WI38 (cell line): ENCODE data around the gene PLOD1.

Source experiments
- H3K4me3 ChIP-seq: 2 replicates; pipeline ENCODE4 v1.5.1; 2011; ENCODE audit warnings: low read depth, mild to moderate bottlenecking, control low read depth, low read length
- TF ChIP-seq, protein P1 (sequence below): IDR thresholded peaks from 2 replicates; pipeline ENCODE4 v1.5.1; 2012; ENCODE audit warnings: low read depth, mild to moderate bottlenecking, control low read depth, low read length

PLOD1 gene

DNA sequence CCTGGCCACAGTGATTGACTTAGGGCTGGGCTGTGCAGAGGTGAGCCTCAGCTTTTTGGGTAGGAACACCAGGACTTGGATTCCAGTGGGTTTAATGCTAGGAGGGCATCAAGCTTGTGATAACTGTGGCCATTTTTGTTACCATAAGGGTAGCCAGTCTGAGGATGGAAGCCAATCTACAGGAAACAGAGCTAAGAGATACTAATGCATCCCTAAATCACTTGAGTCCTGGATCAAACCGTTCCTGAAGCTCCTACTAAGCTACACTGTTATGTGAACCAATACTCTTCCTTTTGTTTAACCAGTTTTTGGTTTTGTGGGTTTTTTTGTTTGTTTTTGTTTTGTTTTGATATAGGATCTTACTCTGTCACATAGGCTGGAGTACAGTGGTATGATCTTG lies 20.5 kb upstream of the PLOD1 start:
- TF ChIP-seq, protein P1, sequence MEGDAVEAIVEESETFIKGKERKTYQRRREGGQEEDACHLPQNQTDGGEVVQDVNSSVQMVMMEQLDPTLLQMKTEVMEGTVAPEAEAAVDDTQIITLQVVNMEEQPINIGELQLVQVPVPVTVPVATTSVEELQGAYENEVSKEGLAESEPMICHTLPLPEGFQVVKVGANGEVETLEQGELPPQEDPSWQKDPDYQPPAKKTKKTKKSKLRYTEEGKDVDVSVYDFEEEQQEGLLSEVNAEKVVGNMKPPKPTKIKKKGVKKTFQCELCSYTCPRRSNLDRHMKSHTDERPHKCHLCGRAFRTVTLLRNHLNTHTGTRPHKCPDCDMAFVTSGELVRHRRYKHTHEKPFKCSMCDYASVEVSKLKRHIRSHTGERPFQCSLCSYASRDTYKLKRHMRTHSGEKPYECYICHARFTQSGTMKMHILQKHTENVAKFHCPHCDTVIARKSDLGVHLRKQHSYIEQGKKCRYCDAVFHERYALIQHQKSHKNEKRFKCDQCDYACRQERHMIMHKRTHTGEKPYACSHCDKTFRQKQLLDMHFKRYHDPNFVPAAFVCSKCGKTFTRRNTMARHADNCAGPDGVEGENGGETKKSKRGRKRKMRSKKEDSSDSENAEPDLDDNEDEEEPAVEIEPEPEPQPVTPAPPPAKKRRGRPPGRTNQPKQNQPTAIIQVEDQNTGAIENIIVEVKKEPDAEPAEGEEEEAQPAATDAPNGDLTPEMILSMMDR: no peak
- no peak overlapping the region for H3K4me3 ChIP-seq

DNA sequence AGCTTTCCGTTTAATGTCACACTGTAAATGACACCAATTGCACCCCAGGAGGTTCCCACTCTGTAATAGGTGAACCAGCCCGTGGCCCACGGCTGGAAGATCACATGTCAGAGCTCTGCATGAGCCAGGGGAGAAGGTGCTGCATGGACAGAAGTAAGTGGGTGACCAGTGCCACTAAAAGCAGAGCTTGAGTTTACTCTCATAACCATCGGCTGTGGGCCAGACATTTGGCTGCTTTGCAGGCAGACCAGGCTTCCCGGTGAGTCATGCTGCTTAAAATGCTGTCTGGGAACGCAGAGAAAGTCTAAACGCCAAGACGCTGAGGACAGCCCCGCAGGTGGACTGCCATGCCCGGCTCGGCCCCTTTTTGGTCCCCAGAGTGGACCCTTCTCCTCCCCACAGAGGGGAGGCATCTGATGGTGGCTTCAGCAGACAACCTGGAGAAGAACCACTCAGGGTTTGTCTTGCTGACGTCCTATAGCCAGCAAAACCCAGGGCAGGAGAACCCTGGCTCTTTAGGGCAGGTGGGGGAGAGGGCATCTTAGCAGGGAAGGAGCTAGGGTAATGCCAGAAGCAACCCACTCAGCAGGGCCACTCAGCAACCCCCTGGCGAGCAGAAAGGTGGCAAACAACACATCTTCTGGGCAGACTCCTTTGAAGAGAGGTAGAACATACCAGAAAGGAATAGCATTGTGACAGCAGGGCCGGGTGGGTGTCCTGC lies 15.6 kb upstream of the PLOD1 start:
- TF ChIP-seq, protein P1: no peak
- no peak overlapping the region for H3K4me3 ChIP-seq

DNA sequence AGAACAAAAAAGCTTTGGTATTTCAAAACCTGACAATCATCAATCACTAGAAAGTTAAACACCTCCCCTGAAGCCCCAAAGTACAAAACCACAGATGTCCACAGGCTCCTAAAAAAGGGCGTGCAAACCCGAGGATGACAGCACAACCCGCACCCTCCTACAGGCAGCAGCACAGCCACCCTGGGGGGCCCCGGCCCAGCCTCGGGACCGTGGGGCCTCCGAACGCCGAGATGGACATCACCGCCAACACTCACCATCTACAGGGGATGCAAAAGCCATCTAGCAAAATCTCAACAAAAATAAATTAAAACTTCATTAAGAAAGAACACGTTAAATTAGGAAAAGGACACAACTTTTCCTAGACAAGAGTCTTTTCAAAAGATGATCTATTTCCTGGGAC lies 14.9 kb upstream of the PLOD1 start:
- TF ChIP-seq, protein P1: no peak
- H3K4me3 ChIP-seq: no peak overlapping the region

DNA sequence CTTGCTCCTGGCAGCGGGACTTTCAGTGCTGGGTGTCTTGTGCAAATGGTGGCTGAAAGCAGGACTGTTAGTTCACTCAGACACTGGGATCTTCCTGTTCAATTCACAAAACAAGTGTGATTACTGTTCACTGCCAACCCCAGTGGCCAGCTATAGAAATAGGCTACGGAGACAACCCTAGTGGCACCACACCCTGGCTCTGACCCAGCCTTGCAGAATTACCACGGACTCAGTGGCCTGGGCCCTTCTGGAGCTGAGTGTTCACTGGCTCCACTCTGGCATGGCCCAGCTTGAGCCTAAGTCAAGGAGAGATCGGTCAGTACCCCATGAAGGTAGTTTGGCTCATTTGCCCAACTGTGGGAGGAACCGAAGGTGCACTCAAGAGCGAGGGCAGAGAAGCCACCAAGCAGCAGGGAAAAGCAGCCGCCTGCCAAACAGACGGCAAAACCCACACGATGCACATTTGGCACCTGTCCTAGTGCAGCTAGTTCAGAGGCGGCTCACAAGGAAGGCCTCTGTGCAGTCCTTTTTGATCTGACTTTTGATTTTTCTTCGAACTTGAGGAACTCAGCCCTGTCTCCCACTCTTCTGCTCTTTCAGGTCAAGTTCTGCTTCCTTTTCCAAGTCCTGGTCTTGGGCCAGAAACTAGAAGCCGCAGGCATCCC lies 14.1 kb upstream of the PLOD1 start:
- TF ChIP-seq, protein P1: no peak
- no peak overlapping the region for H3K4me3 ChIP-seq

DNA sequence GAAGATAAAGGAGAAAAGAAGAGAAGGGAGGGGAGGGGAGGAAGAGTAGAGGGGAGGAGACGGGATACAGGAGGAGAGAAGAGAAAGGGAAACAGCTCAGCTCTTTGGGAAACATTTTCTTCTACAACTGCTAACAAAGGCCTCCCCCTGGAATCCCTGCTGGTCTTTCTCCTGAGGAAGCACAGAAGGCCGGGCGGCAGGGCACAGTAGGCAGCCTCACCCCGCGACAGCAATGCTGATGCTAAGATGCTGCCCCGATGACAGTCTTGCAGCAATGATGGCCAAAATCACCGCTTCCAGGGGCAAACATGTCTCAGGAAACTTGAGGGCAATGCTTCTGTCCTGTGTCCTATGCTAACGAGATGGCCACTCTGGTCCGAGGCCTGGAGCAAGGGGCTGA lies 13.5 kb upstream of the PLOD1 start:
- TF ChIP-seq, protein P1: no peak
- no peak overlapping the region for H3K4me3 ChIP-seq

DNA sequence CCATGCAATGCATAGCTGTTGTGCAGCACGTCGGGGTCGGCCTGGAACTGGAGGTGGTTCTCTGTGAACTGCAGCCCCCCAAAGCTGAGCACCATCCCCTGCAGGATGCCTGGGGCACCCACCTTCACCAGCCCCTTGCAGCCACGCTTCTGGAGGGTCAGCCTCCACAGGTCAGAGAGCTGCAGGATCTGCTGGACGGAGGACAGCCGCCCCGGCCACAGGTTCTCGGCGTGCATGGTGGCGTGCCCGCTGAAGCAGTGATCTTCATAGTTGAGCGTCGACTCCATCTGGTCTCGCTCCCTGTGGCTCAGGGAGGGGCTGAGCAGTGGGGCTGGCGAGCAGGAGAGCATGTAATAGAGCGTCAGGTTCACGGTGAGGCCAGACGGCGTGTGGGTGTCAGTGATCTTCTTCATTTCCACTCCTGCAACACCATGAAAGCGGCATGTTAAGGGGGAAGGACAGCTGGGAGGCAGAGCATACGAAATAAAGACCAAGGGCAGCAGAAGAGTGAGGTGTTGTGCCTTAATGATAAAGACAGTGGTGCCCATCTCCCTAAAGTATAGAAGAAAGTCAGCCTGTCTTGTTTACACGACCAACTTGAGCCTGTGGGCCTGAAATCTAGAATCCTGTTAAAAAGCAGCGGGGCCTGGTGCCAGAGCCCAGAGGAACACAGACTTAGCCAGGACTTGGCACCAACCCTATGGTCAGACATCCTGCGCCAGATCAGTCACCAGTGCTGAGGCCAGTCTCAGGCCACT lies 11.3 kb upstream of the PLOD1 start:
- no peak overlapping the region for H3K4me3 ChIP-seq
- TF ChIP-seq, protein P1: no peak

DNA sequence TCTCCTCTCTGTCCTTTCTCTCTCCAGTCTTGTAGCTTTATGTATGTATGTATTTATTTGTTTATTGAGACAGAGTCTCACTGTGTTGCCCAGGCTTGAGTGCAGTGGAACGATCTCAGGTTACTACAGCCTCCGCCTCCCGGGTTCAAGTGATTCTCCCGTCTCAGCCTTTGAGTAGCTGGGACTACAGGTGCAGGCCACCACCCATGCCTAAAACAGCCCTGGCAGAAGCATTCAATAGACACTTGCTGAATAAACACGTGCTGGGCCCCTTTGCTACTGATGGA lies 10.7 kb upstream of the PLOD1 start:
- TF ChIP-seq, protein P1: no peak
- no peak overlapping the region for H3K4me3 ChIP-seq
